Mucosa of descending colon (tissue), 3 donors: ENCODE measurements around the gene GTF3C2. TPM values are rescaled to one million over a fixed set of nuclear protein-coding genes. Genes with fewer than 3 reads are reported as not detected.
A peak's percentile ranks its signal among the peaks of the same experiment; 100 is the strongest.
"Not testable (repeated sequence)": the region's sequence is repeated elsewhere in the genome, so short reads cannot be mapped to it uniquely, and the experiment has no call there.

Experiments used
- ATAC-seq: fragments of 200-7000 bp; cut with Tn5 transposase; one replicate; pipeline ENCODE4 v1.9.1; 2020; ENCODE audit warnings: mild to moderate bottlenecking, moderate library complexity
- DNase-seq, 3 donors: peaks; one replicate each; pipeline ENCODE4 v3.0.0-alpha.2; 2020
- H3K36me3 ChIP-seq: fragments of 200-600 bp; one replicate; pipeline ENCODE4 v1.8.0; 2021; ENCODE audit warnings: low read depth, mild to moderate bottlenecking
- H3K4me1 ChIP-seq: fragments of 200-600 bp; one replicate; pipeline ENCODE4 v1.8.0; 2021; ENCODE audit warnings: low read depth, mild to moderate bottlenecking
- H3K4me3 ChIP-seq: fragments of 200-600 bp; one replicate; pipeline ENCODE4 v1.8.0; 2021; ENCODE audit warnings: mild to moderate bottlenecking
- H3K9me3 ChIP-seq: fragments of 200-600 bp; one replicate; pipeline ENCODE4 v1.8.0; 2021; ENCODE audit warnings: mild to moderate bottlenecking
- intact Hi-C, 2 donors: fragments of 100-400 bp; cut with DNase I in 1 of 2; cut with micrococcal nuclease in 1 of 2; formaldehyde crosslinking; loops; one replicate each; pipeline versions ENCODE4 v1.11.0 to v1.11.1; 2022; cut with DNase I, micrococcal nuclease
- total RNA-seq, 3 donors: library from RNA; stranded (reverse); fragmentation: NEBNext Ultra II Directional in 2 of 3; extraction: Animal tissue kit (Norgen Biotek cat#: 25700) in 2 of 3; gene quantifications; one replicate each; pipeline versions ENCODE4 v1.2.1 to v1.2.4, GENCODE V29; 2021 to 2023
- TF ChIP-seq, protein P1 (sequence below): fragments of 200-600 bp; IDR thresholded peaks from one replicate; pipeline ENCODE4 v1.8.0; 2022; ENCODE audit warnings: antibody characterized with exemption, mild to moderate bottlenecking
- donor health status: DM: no; HTN: no; CAD: no; lungs with moderate emphysema.
- donor health status: DM: no; HTN: no; CAD: no.
- donor health status: DM: no; HTN: yes; CAD: no.

The GTF3C2 gene
- total RNA-seq, 3 donors from 2014 or later, result 53.7 to 83.5 (median 56.9) TPM

- H3K4me1 ChIP-seq, result peaks cover 3% of the 10 kb centered on the region
- no peak for ATAC-seq
- peaks cover 10% of the 10 kb centered on the region for H3K36me3 ChIP-seq
- no peak for DNase-seq
- TF ChIP-seq, protein P1, sequence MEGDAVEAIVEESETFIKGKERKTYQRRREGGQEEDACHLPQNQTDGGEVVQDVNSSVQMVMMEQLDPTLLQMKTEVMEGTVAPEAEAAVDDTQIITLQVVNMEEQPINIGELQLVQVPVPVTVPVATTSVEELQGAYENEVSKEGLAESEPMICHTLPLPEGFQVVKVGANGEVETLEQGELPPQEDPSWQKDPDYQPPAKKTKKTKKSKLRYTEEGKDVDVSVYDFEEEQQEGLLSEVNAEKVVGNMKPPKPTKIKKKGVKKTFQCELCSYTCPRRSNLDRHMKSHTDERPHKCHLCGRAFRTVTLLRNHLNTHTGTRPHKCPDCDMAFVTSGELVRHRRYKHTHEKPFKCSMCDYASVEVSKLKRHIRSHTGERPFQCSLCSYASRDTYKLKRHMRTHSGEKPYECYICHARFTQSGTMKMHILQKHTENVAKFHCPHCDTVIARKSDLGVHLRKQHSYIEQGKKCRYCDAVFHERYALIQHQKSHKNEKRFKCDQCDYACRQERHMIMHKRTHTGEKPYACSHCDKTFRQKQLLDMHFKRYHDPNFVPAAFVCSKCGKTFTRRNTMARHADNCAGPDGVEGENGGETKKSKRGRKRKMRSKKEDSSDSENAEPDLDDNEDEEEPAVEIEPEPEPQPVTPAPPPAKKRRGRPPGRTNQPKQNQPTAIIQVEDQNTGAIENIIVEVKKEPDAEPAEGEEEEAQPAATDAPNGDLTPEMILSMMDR, result no peak
- H3K9me3 ChIP-seq, result no peaks in the 10 kb centered on the region
- H3K4me3 ChIP-seq, result no peak overlapping the region
- intact Hi-C loops, result no loop called here
Observed at GRCh38 chr2:27363933-27364332, 7.4 kb upstream of the GTF3C2 start.

DNA sequence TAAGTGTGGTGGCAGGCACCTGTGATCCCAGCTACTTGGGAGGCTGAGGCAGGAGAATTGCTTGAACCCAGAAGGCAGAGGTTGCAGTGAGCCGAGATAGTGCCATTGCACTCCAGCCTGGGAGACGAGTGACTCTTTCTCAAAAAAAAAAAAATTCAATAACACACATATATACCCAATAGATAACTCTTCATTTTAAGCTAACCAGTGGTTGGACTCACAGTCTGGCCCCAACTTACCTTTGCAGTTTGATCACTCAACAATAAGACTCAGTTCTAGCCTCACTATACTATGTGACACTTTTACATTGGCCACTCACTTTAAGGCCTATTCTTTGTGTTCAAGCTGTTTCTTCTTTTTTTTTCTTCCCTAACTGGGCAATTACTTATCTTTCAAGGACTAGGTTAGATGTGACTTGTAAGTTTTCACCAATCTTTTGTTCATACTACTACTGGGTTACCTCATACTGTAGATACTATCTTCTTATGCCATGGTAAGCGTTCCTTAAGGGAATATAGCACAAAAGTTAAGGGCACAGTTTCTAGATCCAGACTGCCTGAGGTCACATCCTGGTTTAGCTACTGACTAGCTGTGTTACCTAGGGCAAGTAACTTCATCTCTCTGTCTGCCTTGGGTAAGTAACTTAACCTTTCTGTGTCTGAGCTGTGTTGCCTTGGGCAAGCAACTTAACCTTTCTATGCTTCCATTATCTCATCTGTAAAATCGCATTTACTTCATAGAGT, 6.3 kb upstream of the GTF3C2 start:
- no peak overlapping the region for H3K4me3 ChIP-seq
- peaks cover 10% of the 10 kb centered on the region for H3K36me3 ChIP-seq
- TF ChIP-seq, protein P1, result no peak
- intact Hi-C loops, result no loop called here
- H3K4me1 ChIP-seq, result peaks cover 6% of the 10 kb centered on the region
- no peaks in the 10 kb centered on the region for H3K9me3 ChIP-seq
- ATAC-seq (no peak), DNase-seq (no peak)

GRCh38 chr2:27356056-27356381, 545 bp downstream of the GTF3C2 start:
- Histone ChIP-seq H3K36me3 (no peaks in the 10 kb centered on the region), H3K4me3 (peak overlapping the region; percentile 49), H3K4me1 (peaks cover 41% of the 10 kb centered on the region), H3K9me3 (no peaks in the 10 kb centered on the region)
- peak; percentile 61 for ATAC-seq
- TF ChIP-seq, protein P1, result no peak
- DNase-seq, result peak; percentile 74 to 83 (median 77)
- intact Hi-C loops, result no loop called here

GRCh38 chr2:27354597-27354927, 2.0 kb downstream of the GTF3C2 start:
- Histone ChIP-seq H3K4me1 (peaks cover 41% of the 10 kb centered on the region), H3K36me3 (no peaks in the 10 kb centered on the region), H3K9me3 (no peaks in the 10 kb centered on the region), H3K4me3 (no peak overlapping the region)
- TF ChIP-seq, protein P1, result no peak
- ATAC-seq (no peak), DNase-seq (no peak)
- intact Hi-C loops, result no loop called here

GRCh38 chr2:27353762-27354596, 2.6 kb downstream of the GTF3C2 start:
- peaks cover 41% of the 10 kb centered on the region for H3K4me1 ChIP-seq
- no peak for DNase-seq
- H3K4me3 ChIP-seq, result no peak overlapping the region
- no peaks in the 10 kb centered on the region for H3K36me3 ChIP-seq
- intact Hi-C loops, result no loop called here
- H3K9me3 ChIP-seq, result no peaks in the 10 kb centered on the region
- ATAC-seq, result no peak
- TF ChIP-seq, protein P1, result no peak

DNA sequence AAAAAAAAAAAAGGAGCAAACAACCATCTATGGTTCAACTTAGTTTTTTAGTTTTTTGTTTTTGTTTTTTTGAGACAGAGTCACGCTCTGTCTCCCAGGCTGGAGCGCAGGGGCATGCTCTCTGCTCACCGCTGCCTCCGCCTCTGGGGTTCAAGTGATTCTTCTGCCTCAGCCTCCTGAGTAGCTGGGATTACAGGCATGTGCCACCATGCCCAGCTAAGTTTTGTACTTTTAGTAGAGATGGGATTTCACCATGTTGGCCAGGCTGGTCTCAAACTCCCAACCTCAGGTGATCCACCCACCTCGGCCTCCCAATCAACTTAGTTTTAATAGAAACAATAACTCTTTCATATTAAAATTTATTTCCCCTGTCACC, 3.2 kb downstream of the GTF3C2 start:
- H3K9me3 ChIP-seq, H3K36me3 ChIP-seq, H3K4me3 ChIP-seq, ATAC-seq, intact Hi-C loops, DNase-seq: not testable (repeated sequence)
- H3K4me1 ChIP-seq, result peaks cover 41% of the 10 kb centered on the region
